Measurements from ENCODE around the gene SLC39A7. TPM values are rescaled to one million over a fixed set of nuclear protein-coding genes. Genes with fewer than 3 reads are reported as not detected.

Gene SLC39A7
- total RNA-seq, 1 experiment from 2014 or later: 128 TPM

GRCh38 chr6:33161354-33162331 is 39.0 kb upstream of the SLC39A7 start:
- Histone ChIP-seq H3K79me2 (ENCODE audit: low read length) (no peaks in the 10 kb centered on the region), H2AFZ (ENCODE audit: low read length) (peak overlapping the region; percentile 93), H3K27ac (ENCODE audit: low read length) (peak overlapping the region; percentile 38), H3K36me3 (ENCODE audit: low read depth, low read length) (no peaks in the 10 kb centered on the region), H4K20me1 (ENCODE audit: low read length) (no peaks in the 10 kb centered on the region), H3K9me2 (replicated peaks; ENCODE audit: low read length) (no peaks in the 10 kb centered on the region), H3K9ac (ENCODE audit: low read length) (peak overlapping the region; percentile 71), H3K9me3 (ENCODE audit: low read length) (no peaks in the 10 kb centered on the region), H3K4me3 (ENCODE audit: low read length) (peak overlapping the region; percentile 69), H3K4me2 (ENCODE audit: low read length) (peak overlapping the region; percentile 95), H3F3A (ENCODE audit: low read length, unreplicated experiment) (no peaks in the 10 kb centered on the region), H3K4me1 (ENCODE audit: insufficient read depth, low read length) (peaks cover 18% of the 10 kb centered on the region), H3K27me3 (ENCODE audit: low read length) (no peaks in the 10 kb centered on the region)
- ATAC-seq (peak; percentile 81), DNase-seq (peak; percentile 75)
- intact Hi-C loops (cut with micrococcal nuclease): loop anchor here (2.0 to 5.0 kb wide), 2 partner anchors 36 to 87 kb away; no protein-coding TSS in a partner anchor
- ChIA-PET POLR2A (ENCODE audit: unreplicated experiment) (interaction anchor here (0.6 to 0.7 kb wide), 2 partner anchors 150 to 290 kb away, joined by 3 to 6 read pairs; no protein-coding TSS in a partner anchor), CTCF (interaction anchor here (0.9 kb wide), 1 partner anchor 86 kb away, joined by 3 read pairs; no protein-coding TSS in a partner anchor)
- BruUV-seq (replicated peaks): no TSS peak
- TF ChIP-seq CTCF (conservative IDR thresholded peaks at IDR 0.05; ENCODE audit: low read depth, low read length) (peak; percentile 91), EZH2 (IDR thresholded peaks at IDR 0.05; ENCODE audit: low read length, unreplicated experiment) (no peak), EZH2phosphoT487 (IDR thresholded peaks at IDR 0.05; ENCODE audit: borderline replicate concordance, low read length) (no peak)

GRCh38 chr6:33163540-33163939 is 37.1 kb upstream of the SLC39A7 start:
- POLR2A ChIA-PET (ENCODE audit: unreplicated experiment): no interaction called here
- intact Hi-C loops (cut with micrococcal nuclease): loop anchor here (5.0 kb wide), 1 partner anchor 34 kb away; no protein-coding TSS in a partner anchor
- BruUV-seq (replicated peaks): no TSS peak

More at GRCh38 chr6:33163540-33163939, 37.1 kb upstream of the SLC39A7 start:
- no peak overlapping the region for H3K4me2 ChIP-seq (ENCODE audit: low read length)
- no peak for TF ChIP-seq EZH2phosphoT487 (IDR thresholded peaks at IDR 0.05; ENCODE audit: borderline replicate concordance, low read length)
- no peak for TF ChIP-seq CTCF (conservative IDR thresholded peaks at IDR 0.05; ENCODE audit: low read depth, low read length)
- TF ChIP-seq EZH2 (IDR thresholded peaks at IDR 0.05; ENCODE audit: low read length, unreplicated experiment): no peak
- CTCF ChIA-PET: no interaction called here
- peaks cover 18% of the 10 kb centered on the region for H3K4me1 ChIP-seq (ENCODE audit: insufficient read depth, low read length)
- no peak overlapping the region for H3K4me3 ChIP-seq (ENCODE audit: low read length)
- no peak overlapping the region for H3K27ac ChIP-seq (ENCODE audit: low read length)
- H2AFZ ChIP-seq (ENCODE audit: low read length): no peak overlapping the region
- H3K36me3 ChIP-seq (ENCODE audit: low read depth, low read length): no peaks in the 10 kb centered on the region
- no peaks in the 10 kb centered on the region for H3K9me3 ChIP-seq (ENCODE audit: low read length)
- ATAC-seq (no peak), DNase-seq (no peak)
- no peaks in the 10 kb centered on the region for H3K9me2 ChIP-seq (replicated peaks; ENCODE audit: low read length)
- no peaks in the 10 kb centered on the region for H4K20me1 ChIP-seq (ENCODE audit: low read length)
- H3F3A ChIP-seq (ENCODE audit: low read length, unreplicated experiment): no peaks in the 10 kb centered on the region
- no peaks in the 10 kb centered on the region for H3K27me3 ChIP-seq (ENCODE audit: low read length)
- H3K79me2 ChIP-seq (ENCODE audit: low read length): no peaks in the 10 kb centered on the region
- no peak overlapping the region for H3K9ac ChIP-seq (ENCODE audit: low read length)
